AG09309 (cell line): ENCODE data around the gene ARPC5.

Source experiments
- DNase-seq: peaks from one replicate; pipeline ENCODE4 v3.0.0-alpha.2; 2010; ENCODE audit warnings: low read depth
- H3K4me3 ChIP-seq: 2 replicates; pipeline ENCODE4 v1.5.1; 2011; ENCODE audit warnings: mild to moderate bottlenecking, low read depth, low read length, moderate library complexity; ENCODE audit not compliant: control insufficient read depth
- CTCF ChIP-seq: IDR thresholded peaks from 2 replicates; pipeline ENCODE4 v1.5.1; 2011; ENCODE audit warnings: mild to moderate bottlenecking, low read depth, low read length, inconsistent platforms; ENCODE audit not compliant: insufficient read depth, control insufficient read depth; ENCODE audit errors: missing control alignments

Gene ARPC5

DNA sequence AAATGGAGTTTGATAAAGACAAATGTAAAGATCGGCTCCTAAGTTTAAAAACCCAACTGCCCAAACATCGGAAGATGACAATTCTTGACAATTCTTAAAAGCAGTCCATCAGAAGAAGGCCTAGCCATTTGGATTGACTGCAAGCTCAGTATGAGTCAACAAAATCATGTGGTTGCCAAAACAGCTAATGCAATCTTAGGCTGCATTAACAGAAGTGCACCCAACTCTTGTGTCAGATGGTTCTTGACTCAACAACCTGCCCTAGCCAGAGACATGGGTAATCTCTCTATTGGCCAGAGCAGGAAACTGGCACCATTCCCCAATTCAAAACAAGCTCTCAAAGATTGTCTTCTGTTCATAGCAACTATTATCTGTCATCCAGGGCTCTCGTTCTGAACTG, 35.4 kb downstream of the ARPC5 start:
- TF ChIP-seq CTCF: no peak
- no peak overlapping the region for H3K4me3 ChIP-seq
- peak; percentile 81 for DNase-seq

DNA sequence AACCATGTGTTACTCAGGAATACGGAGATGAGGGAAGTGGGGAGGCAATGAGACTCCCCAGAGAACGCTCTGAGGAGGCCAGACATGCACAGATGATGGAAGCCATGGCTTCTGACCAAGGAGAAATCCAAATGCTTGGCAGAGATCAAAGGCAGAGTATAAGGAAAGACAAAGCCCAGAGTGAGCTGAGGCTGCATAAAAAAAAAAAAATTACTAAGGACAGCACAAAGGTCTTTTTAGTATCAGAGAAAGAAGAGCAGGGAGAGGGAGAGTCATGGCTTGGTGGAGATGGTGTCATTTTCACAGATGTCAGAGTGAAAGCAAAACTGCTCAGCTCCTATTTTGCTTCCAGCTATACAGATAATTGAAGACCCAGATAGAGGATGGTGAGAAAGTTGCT, 37.2 kb downstream of the ARPC5 start:
- no peak overlapping the region for H3K4me3 ChIP-seq
- no peak for TF ChIP-seq CTCF
- no peak for DNase-seq

GRCh38 chr1:183597656-183598347, 37.8 kb downstream of the ARPC5 start:
- no peak for TF ChIP-seq CTCF

DNA sequence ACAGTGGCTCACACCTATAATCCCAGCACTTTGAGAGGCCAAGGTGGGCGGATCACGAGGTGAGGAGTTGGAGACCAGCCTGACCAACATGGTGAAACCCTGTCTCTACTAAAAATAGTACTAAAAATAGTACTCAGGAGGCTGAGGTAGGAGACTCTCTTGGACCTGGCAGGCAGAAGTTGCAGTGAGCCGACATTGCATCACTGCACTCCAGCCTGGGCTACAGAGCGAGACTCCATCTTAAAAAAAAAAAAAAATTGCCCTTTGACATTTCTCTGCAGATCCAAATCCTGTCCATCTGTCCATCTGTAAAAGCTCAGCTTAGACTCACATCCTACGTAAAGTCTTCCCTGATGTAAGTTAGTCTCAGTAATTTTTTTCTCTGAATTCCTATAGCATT, 39.1 kb downstream of the ARPC5 start:
- TF ChIP-seq CTCF: no peak
- DNase-seq: no peak

More at GRCh38 chr1:183597656-183598347, 37.8 kb downstream of the ARPC5 start:
- no peak overlapping the region for H3K4me3 ChIP-seq
- no peak for DNase-seq

DNA sequence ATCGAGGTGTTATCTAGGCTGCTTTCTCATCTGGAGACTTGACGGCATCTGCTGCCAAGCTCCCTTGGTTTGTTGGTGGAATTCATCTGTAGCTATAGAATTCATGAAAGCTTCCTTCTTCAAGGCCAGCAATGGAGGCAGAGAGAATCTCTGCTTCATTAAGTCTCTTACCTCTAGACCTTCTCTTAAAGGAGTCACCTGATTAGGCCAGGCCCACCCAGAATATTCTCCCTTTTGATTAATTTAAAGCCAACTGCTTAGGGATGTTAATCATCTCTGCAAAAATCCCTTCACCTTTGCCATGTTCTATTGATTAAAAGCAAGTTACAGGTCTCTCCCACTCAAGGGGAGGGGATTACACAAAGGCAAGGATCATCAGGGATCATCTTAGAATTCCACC, 40.0 kb downstream of the ARPC5 start:
- H3K4me3 ChIP-seq: no peak overlapping the region
- DNase-seq: no peak
- no peak for TF ChIP-seq CTCF

More for the DNA sequence above, 39.1 kb downstream of the ARPC5 start:
- H3K4me3 ChIP-seq: no peak overlapping the region

DNA sequence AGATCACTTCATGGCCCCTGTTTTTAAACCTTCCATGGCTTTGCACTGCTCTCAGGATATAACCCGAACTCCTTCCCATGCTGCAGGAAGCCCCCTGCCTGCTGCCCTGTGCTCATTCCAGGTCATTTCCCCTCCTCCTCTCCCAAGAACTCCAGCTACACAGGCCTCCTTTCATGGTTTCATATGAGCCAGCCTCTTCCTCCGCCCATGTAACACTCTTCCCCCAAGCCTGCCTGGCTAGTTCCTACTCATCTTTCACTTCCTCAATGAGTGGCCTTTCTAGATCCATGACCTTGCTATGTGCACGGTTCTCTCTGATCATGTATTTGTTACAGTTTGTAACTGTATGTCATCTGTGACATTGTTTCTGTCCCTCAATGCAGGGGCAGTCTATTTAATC, 42.2 kb downstream of the ARPC5 start:
- no peak overlapping the region for H3K4me3 ChIP-seq
- DNase-seq: no peak
- no peak for TF ChIP-seq CTCF
